Ishikawa (cell line): ENCODE measurements around the gene FBXO7.

Experiments used
- CEBPB ChIP-seq: IDR thresholded peaks from 2 replicates; pipeline ENCODE4 v1.6.1; 2012
- CREB1 ChIP-seq: IDR thresholded peaks from 2 replicates; pipeline ENCODE4 v1.6.1; 2012; ENCODE audit warnings: low read depth
- EGR1 ChIP-seq: IDR thresholded peaks from 2 replicates; pipeline ENCODE4 v1.6.1; 2012
- EP300 ChIP-seq: IDR thresholded peaks from 2 replicates; pipeline ENCODE4 v1.6.1; 2012; ENCODE audit warnings: borderline replicate concordance
- FOXM1 ChIP-seq: IDR thresholded peaks from 2 replicates; pipeline ENCODE4 v1.6.1; 2012; ENCODE audit warnings: low read depth, borderline replicate concordance
- MAX ChIP-seq: IDR thresholded peaks from 2 replicates; pipeline ENCODE4 v1.6.1; 2012
- NFIC ChIP-seq: IDR thresholded peaks from 2 replicates; pipeline ENCODE4 v1.6.1; 2012
- RAD21 ChIP-seq: IDR thresholded peaks from 2 replicates; pipeline ENCODE4 v1.6.1; 2012; ENCODE audit warnings: low read depth
- REST ChIP-seq: IDR thresholded peaks from 2 replicates; pipeline ENCODE4 v1.6.1; 2012; ENCODE audit warnings: low read depth, mild to moderate bottlenecking
- TAF1 ChIP-seq: IDR thresholded peaks from 2 replicates; pipeline ENCODE4 v1.6.1; 2012; ENCODE audit warnings: low read depth, mild to moderate bottlenecking
- TCF12 ChIP-seq: IDR thresholded peaks from 2 replicates; pipeline ENCODE4 v1.6.1; 2012; ENCODE audit warnings: low read depth
- YY1 ChIP-seq: IDR thresholded peaks from 2 replicates; pipeline ENCODE4 v1.6.1; 2012; ENCODE audit warnings: low read depth
- ZBTB7A ChIP-seq: IDR thresholded peaks from 2 replicates; pipeline ENCODE4 v1.6.1; 2012; ENCODE audit warnings: low read depth
- TF ChIP-seq, protein P1 (sequence below): IDR thresholded peaks from 2 replicates; pipeline ENCODE4 v1.6.1; 2012

The FBXO7 gene

DNA sequence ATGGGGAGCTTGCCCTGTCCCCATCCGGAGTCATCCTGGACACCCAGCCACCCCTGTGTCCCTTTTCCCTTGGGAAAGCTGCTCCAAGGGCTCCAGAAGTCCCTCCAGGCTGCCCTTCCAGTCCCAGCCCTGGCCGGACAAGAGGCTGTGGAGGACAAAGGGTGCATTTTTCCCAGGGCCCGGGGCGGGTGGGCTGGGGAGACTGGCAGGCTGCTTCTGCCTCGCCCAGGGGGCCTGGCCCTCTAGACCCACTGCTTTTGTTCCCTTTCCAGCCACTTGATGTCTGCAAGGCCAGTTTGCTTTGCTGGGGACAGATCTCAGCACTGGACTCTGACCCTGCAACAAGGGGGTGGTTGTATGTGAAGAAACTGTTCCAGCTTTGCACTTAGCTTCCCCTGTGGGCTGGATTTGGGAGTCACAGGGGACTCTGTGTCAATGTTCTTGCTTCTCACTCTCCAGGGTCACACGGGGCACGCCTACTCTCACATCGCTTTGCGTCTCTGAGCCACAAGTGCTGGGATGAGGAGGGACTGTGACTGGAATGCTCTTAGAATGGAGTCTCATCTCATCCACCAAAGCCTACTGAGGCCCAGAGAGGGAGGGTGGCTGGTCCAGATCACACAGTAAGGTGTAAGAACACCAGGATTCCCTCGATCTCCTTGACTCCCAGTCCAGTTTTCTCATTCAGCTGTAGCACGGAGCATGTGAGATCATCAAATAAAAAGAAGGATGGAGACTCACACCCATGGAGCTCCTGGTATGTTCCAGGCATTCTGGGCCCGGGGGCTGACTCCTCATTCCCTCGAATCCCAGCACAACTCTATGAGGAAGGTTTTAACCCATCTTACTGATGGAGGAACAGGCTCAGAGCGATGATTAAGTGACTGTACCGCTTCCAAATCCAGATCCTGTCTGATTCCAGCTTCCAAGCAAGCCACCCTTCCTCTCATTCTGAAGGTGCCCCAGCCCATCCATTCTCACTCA, 59.9 kb downstream of the FBXO7 start:
- TF ChIP-seq, protein P1, sequence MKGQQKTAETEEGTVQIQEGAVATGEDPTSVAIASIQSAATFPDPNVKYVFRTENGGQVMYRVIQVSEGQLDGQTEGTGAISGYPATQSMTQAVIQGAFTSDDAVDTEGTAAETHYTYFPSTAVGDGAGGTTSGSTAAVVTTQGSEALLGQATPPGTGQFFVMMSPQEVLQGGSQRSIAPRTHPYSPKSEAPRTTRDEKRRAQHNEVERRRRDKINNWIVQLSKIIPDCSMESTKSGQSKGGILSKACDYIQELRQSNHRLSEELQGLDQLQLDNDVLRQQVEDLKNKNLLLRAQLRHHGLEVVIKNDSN: no peak
- TF ChIP-seq YY1: no peak
- TF ChIP-seq EGR1: no peak
- TF ChIP-seq REST: no peak
- no peak for TF ChIP-seq EP300
- TF ChIP-seq CREB1: no peak
- TF ChIP-seq MAX: no peak
- no peak for TF ChIP-seq CEBPB
- no peak for TF ChIP-seq TAF1
- no peak for TF ChIP-seq FOXM1

DNA sequence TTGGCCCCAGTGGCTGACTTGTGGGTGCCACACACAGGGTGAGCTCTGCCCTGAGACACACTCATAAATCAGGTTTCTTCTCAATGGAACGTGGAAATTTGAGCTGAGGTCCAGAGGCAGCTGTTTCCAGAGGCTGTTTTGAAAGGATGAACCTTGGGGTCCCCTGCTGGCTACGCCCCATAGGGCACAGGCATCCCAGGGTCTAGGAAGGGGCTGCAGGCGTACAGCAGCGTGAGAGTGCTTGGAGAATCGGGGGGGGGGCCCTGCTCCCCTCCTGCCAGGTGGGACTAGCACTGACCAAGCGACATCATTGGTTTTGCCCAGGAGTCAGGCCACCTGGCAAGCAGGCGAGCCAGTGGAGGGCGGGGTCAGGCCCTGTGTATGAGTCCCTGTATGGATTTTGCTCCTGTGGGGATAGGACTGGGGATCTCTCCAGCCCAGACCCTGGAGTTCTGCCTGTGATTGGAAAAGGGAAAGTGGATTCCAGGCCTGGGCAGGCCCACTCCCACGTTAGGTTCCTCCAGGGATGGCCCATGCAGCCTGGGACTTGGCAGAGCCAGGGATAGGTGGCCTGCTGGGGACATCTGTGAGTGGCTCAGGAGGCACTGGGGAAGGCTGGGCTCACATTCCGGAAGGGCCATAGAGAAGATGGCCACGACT, 61.0 kb downstream of the FBXO7 start:
- TF ChIP-seq NFIC (no peak), CREB1 (no peak), CEBPB (no peak), RAD21 (no peak), EGR1 (no peak), REST (no peak), TAF1 (no peak), TCF12 (no peak)
- TF ChIP-seq, protein P1: no peak

DNA sequence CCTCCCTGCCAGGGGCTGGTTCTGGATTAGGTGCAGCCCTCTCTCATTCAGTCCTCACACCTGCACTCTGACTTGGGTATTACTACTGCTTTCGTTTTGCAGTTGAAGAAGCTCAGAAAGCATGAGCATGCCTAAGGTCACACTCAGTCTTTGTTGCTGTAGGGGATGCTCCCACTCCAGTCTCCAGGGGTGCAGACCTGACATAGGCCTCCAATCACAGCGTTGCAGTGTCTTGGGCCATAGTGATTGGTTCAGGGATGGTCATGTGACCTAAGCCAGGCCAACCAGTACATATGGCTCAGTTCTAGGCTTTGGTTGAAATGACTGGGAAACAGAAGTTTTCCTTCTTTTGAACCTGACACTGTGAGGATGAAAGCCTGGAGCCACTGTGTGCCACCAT, 61.7 kb downstream of the FBXO7 start:
- TF ChIP-seq, protein P1: peak; percentile 34; the same call in 1 of the 2 replicates
- no peak for TF ChIP-seq TAF1

DNA sequence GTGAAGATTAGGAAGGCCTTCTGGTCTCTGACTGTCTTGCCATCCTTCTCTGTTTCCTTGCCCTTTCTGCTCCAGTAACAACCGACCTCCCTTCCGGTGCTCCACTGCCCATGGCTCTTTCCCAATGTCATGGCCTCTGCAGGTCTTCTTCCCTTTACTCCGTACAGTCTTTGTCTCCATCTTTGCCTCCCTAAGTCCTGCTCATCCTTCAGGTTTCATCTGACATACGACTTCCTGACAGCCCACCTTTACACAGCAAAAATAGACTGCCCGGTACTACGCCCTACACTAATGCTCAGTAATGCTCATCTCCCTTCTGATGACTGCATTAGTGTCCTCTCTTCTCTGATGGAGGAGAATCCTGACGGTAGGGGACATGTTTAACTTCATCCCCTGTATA, 63.9 kb downstream of the FBXO7 start:
- TF ChIP-seq FOXM1 (no peak), YY1 (no peak), TCF12 (no peak), RAD21 (no peak), EGR1 (no peak), REST (no peak), ZBTB7A (no peak), NFIC (no peak), TAF1 (no peak)
- TF ChIP-seq, protein P1: no peak
